Right lung (tissue), 5 donors: ENCODE data around the gene ARHGAP15. TPM values are rescaled to one million over a fixed set of nuclear protein-coding genes. Genes with fewer than 3 reads are reported as not detected.

ENCODE experiments used
- DNase-seq, 2 donors: peaks; one replicate each; pipeline ENCODE4 v3.0.0-alpha.2; 2013
- polyA plus RNA-seq, 5 donors: library from polyadenylated mRNA; unstranded; fragments of 120-200 nt; gene quantifications; one replicate each; pipeline versions ENCODE4 v1.2.1 to v1.2.3, GENCODE V29; 2013; ENCODE audit warnings: inconsistent platforms in 1 of 5, low replicate concordance in 1 of 5; ENCODE audit not compliant: insufficient read length in 5 of 5, insufficient read depth in 1 of 5

ARHGAP15 gene
- polyA plus RNA-seq, 5 donors, result 27.6 to 49.7 (median 35.1) TPM

GRCh38 chr2:143223556-143223955 is 94.3 kb downstream of the ARHGAP15 start:
- DNase-seq, result no peak

- no peak for DNase-seq
Measured at GRCh38 chr2:143225931-143226330, 96.7 kb downstream of the ARHGAP15 start.

GRCh38 chr2:143226714-143227541 is 97.7 kb downstream of the ARHGAP15 start:
- DNase-seq, result no peak

- no peak for DNase-seq
Measured at GRCh38 chr2:143229411-143229810, 100.2 kb downstream of the ARHGAP15 start.

GRCh38 chr2:143229952-143230351 is 100.7 kb downstream of the ARHGAP15 start:
- DNase-seq, result no peak

- no peak for DNase-seq
Measured at GRCh38 chr2:143230506-143231253, 101.5 kb downstream of the ARHGAP15 start.

- DNase-seq, result no peak
Measured at GRCh38 chr2:143231254-143231645, 102.0 kb downstream of the ARHGAP15 start.

GRCh38 chr2:143237146-143237777 is 108.0 kb downstream of the ARHGAP15 start:
- no peak for DNase-seq

GRCh38 chr2:143241403-143242088 is 112.3 kb downstream of the ARHGAP15 start:
- DNase-seq, result no peak

GRCh38 chr2:143246246-143246645 is 117.0 kb downstream of the ARHGAP15 start:
- DNase-seq, result no peak

GRCh38 chr2:143246815-143247744 is 117.9 kb downstream of the ARHGAP15 start:
- DNase-seq, result no peak

- no peak for DNase-seq
Measured at GRCh38 chr2:143248631-143249030, 119.4 kb downstream of the ARHGAP15 start.

GRCh38 chr2:143251681-143252080 is 122.5 kb downstream of the ARHGAP15 start:
- DNase-seq, result no peak

- DNase-seq, result no peak
Measured at GRCh38 chr2:143252138-143252907, 123.1 kb downstream of the ARHGAP15 start.

GRCh38 chr2:143254110-143254509 is 124.9 kb downstream of the ARHGAP15 start:
- DNase-seq, result no peak

GRCh38 chr2:143255086-143255485 is 125.9 kb downstream of the ARHGAP15 start:
- no peak for DNase-seq

GRCh38 chr2:143255899-143256298 is 126.7 kb downstream of the ARHGAP15 start:
- DNase-seq, result no peak

GRCh38 chr2:143258126-143258892 is 129.1 kb downstream of the ARHGAP15 start:
- DNase-seq, result no peak

- DNase-seq, result peak; percentile 52 to 61
Measured at GRCh38 chr2:143259368-143259958, 130.2 kb downstream of the ARHGAP15 start.
